ENCODE data around the gene CDHR3.

CDHR3 gene

DNA sequence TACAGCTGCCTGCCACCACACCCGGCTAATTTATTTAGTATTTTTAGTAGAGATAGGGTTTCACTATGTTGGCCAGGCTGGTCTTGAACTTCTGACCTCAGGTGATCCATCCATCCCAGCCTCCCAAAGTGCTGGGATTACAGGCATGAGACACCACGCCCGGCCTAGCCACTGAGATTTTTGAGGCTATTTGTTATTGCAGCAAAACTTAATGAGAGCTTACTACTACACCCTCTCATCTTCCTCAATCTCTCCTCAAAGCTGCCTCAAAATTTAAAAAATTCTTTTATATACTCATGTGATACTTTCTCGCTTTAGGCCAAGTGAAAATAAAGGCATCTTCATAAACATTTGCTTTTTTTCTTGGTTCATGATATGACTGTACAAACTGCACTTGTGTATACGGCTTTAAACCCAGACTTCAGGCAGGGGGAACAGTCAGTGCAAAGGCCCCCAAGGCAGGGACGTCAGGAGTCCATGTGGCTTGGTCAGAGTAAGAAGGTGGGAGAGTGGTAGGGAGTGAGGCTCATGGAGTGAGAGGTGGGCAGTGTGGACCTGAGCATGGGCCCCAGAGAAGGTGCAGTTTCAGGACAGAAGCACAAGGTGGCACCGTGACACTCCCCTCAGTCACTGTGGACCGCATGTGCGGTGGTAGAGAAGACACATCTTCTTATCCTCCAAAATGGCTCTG is 93.6 kb downstream of the CDHR3 start:
- H3K4me3 ChIP-seq (replicated peaks; ENCODE audit: low read depth, low read length) = no peak overlapping the region
- TF ChIP-seq, protein P1, sequence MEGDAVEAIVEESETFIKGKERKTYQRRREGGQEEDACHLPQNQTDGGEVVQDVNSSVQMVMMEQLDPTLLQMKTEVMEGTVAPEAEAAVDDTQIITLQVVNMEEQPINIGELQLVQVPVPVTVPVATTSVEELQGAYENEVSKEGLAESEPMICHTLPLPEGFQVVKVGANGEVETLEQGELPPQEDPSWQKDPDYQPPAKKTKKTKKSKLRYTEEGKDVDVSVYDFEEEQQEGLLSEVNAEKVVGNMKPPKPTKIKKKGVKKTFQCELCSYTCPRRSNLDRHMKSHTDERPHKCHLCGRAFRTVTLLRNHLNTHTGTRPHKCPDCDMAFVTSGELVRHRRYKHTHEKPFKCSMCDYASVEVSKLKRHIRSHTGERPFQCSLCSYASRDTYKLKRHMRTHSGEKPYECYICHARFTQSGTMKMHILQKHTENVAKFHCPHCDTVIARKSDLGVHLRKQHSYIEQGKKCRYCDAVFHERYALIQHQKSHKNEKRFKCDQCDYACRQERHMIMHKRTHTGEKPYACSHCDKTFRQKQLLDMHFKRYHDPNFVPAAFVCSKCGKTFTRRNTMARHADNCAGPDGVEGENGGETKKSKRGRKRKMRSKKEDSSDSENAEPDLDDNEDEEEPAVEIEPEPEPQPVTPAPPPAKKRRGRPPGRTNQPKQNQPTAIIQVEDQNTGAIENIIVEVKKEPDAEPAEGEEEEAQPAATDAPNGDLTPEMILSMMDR (IDR thresholded peaks at IDR 0.05; ENCODE audit: low read depth, low read length, missing control alignments) = peak; percentile 78
- DNase-seq (ENCODE audit: extremely low read depth, low read depth) = no peak

DNA sequence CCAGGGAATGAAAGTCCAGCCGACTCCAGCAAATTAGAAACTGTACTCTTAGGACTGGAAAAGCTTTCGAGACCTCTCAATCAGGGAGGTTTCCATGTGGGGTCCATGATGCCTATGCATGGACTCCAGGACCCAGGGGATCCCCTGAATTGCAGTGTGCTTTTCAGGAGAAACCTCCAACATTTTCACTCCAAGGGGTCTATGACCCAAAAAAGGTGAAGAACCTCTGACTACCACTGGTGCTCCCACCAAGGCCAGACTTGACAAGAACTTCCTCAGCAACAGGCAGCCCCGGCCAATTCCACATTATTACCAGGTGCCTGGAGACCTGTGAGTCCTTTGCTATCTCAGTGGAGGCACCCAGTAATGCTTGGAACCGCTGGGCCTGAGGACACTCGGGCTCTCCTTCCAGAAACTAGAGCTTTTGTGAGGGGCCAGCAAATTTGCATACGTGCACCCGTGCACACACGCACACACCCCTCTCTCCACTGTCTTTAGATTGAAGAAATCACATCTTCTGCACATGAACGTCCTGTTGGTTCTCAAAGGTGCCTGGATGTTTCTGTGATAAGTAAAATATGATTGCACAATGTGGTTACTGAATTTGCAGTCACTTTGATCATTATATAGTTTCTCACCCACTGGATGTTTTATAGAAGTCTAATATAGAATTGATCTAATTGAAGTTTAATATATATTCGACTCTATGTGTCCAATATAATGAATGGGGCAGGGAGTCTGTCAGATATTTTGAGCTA is 94.3 kb downstream of the CDHR3 start:
- TF ChIP-seq, protein P1 (IDR thresholded peaks at IDR 0.05; ENCODE audit: low read depth, low read length, missing control alignments) = no peak
- no peak overlapping the region for H3K4me3 ChIP-seq (replicated peaks; ENCODE audit: low read depth, low read length)

DNA sequence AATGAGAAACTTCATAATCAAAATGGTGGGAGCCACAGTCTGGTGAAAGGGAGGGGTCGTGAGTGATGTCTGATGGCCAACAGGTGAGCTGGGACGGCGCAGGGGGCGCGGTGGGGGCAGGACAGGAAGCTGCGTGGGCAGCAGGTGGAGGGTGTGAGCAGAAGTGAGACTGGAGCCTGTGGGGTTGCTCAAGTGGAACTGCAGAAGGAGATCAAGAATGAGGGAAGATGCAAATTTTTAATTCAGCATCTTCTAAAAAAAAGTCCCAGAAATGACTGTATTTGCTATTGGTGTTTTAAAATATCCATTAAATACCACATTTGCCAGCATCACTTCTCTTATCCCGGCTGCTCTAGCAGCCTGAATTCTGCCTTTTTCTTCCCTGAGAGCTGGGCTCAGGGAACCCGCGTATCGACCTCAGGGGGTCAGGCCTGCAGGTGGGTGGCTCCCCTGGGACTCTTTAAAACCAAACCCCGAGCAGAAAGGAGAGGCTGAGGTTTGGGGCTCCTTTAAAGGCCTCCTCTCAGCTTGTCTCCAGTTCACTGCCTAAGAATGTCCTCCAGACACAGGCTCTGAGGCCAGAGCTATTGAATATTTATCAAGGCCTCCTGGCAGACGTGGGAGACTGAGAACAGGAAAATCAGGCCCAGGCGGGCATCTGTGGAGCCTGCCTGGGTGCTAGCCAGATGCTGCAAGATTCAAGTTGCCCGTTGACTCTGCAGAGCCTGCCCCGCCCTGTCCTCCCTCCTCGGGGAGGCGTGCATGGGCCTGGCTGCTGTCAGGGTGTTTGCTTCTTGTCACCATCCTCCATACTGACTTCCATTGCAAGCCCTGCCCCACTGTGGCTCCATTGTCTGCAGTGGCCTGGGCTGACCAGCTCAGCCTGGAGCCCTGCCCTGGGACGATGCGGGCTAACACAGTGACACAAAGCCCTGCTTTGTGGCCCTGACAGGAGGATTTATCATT is 95.2 kb downstream of the CDHR3 start:
- H3K4me3 ChIP-seq (replicated peaks; ENCODE audit: low read depth, low read length) = no peak overlapping the region
- no peak for DNase-seq (ENCODE audit: extremely low read depth, low read depth)
- TF ChIP-seq, protein P1 (IDR thresholded peaks at IDR 0.05; ENCODE audit: low read depth, low read length, missing control alignments) = no peak

More for the DNA sequence above, 94.3 kb downstream of the CDHR3 start:
- no peak for DNase-seq (ENCODE audit: extremely low read depth, low read depth)

DNA sequence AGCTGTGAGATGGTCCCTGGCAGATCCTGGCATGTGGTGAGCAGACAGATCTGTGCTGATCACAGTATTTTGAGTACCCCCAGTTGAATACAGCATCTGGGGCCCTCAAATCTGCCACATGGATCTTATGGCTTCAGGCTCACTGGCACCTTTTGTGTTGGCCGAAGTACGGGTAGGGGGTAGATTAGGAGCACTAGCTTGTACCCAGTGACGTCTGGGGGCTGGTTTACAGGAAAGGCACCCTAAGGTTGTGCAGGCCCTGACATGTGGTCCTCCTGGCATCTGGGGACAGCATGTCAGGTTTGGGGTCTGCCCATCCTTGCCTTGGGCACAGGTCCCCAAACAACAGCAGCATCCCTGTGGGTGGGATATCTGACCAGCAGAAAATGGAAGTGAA is 95.9 kb downstream of the CDHR3 start:
- no peak for DNase-seq (ENCODE audit: extremely low read depth, low read depth)
- no peak overlapping the region for H3K4me3 ChIP-seq (replicated peaks; ENCODE audit: low read depth, low read length)
- TF ChIP-seq, protein P1 (IDR thresholded peaks at IDR 0.05; ENCODE audit: low read depth, low read length, missing control alignments) = no peak

DNA sequence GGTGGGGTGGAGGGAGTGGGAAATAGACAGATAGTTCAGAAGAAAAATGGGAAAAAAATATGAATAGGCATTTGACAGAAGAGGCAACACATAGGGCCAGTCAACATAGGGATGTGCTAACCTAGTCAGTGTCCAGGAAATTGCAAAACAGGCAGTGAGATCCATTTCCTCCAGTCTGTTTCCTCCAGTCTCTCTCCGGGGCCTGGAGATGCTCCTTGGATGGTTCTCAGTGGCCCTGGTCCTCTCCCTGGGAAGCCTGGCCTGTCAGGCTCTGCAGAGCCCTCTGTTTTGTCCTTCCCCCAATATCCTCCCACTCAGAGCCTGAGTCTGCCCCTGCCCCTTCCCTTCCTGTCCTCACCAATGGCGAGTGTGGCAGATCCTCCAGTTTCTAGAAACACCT is 96.5 kb downstream of the CDHR3 start:
- TF ChIP-seq, protein P1 (IDR thresholded peaks at IDR 0.05; ENCODE audit: low read depth, low read length, missing control alignments) = no peak
- no peak for DNase-seq (ENCODE audit: extremely low read depth, low read depth)
- H3K4me3 ChIP-seq (replicated peaks; ENCODE audit: low read depth, low read length) = no peak overlapping the region

DNA sequence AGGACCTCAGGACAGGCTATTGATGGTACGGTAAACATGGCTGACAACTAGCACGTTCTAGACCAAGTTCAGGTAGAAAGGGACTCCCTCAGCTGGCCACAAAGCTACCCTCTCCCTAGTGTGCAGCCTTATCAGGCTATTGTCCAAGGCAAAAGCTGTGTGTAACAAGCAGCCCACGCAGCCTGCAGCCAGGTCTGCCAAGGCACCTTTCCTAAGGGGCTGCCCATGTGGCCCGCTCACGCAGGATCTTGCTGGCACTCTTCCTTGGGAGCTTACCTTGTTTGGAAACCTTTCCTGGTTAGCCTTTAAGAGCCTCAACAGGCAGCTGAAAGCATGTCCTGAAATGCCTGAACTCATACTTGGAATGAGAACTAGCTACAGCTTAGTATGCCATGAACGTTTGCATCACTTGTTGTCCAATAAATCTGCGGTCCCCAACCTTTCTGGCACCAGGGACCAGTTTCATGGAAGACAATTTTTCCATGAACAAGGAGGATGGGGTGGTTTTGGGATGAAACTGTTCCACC is 97.4 kb downstream of the CDHR3 start:
- DNase-seq (ENCODE audit: extremely low read depth, low read depth) = no peak
- no peak overlapping the region for H3K4me3 ChIP-seq (replicated peaks; ENCODE audit: low read depth, low read length)
- TF ChIP-seq, protein P1 (IDR thresholded peaks at IDR 0.05; ENCODE audit: low read depth, low read length, missing control alignments) = no peak
